ENCODE measurements around the gene ROBO2. TPM values are rescaled to one million over a fixed set of nuclear protein-coding genes. Genes with fewer than 3 reads are reported as not detected.

ROBO2 gene
- total and polyA plus RNA-seq, 2 experiments from 2014 or later = 1.2 to 14.3 TPM

DNA sequence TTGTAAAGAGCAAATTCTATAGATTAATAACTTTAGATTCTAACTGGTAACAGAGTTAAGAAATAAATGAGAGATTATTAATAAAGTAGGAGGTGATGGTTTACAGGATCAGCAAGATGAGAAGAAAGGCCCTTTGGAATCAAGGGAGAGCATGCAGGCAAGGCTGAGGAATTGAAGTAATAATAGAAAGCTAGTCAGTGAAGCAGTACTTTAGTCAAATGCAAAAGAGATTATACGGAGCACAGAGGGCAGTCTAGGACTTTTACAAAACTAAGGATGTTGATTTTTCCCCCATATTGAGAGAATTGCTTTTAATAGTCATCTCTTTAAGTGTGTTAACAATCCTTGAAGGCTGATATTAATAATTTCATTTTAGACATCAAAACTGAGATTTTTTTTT is 146.4 kb downstream of the ROBO2 start:
- Histone ChIP-seq H2AFZ (no peak overlapping the region), H3K79me2 (no peaks in the 10 kb centered on the region), H3K9me3 (ENCODE audit: low read depth) (no peaks in the 10 kb centered on the region), H3K4me2 (no peak overlapping the region), H3K27ac (no peak overlapping the region), H3K36me3 (replicated peaks; ENCODE audit: insufficient read depth, low read depth) (no peaks in the 10 kb centered on the region), H3K4me1 (ENCODE audit: insufficient read depth) (peaks cover 6% of the 10 kb centered on the region), H4K20me1 (ENCODE audit: insufficient read depth, poor library complexity, severe bottlenecking) (no peaks in the 10 kb centered on the region), H3K9me2 (replicated peaks; ENCODE audit: insufficient read depth) (no peaks in the 10 kb centered on the region), H3K27me3 (no peaks in the 10 kb centered on the region), H3K4me3 (no peak overlapping the region)
- DNase-seq (ENCODE audit: low spot score) = no peak
- TF ChIP-seq, protein P1, sequence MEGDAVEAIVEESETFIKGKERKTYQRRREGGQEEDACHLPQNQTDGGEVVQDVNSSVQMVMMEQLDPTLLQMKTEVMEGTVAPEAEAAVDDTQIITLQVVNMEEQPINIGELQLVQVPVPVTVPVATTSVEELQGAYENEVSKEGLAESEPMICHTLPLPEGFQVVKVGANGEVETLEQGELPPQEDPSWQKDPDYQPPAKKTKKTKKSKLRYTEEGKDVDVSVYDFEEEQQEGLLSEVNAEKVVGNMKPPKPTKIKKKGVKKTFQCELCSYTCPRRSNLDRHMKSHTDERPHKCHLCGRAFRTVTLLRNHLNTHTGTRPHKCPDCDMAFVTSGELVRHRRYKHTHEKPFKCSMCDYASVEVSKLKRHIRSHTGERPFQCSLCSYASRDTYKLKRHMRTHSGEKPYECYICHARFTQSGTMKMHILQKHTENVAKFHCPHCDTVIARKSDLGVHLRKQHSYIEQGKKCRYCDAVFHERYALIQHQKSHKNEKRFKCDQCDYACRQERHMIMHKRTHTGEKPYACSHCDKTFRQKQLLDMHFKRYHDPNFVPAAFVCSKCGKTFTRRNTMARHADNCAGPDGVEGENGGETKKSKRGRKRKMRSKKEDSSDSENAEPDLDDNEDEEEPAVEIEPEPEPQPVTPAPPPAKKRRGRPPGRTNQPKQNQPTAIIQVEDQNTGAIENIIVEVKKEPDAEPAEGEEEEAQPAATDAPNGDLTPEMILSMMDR (IDR thresholded peaks at IDR 0.05; ENCODE audit: poor library complexity) = no peak
- TF ChIP-seq EZH2 (IDR thresholded peaks at IDR 0.05; ENCODE audit: borderline replicate concordance) = no peak
- no peak for TF ChIP-seq EZH2phosphoT487 (IDR thresholded peaks at IDR 0.05; ENCODE audit: low read depth, severe bottlenecking, unreplicated experiment)
- 82% methylated on average over 1 of the region's 1 CpG for WGBS (ENCODE audit: low lambda C conversion rate, missing lambda C conversion rate)

DNA sequence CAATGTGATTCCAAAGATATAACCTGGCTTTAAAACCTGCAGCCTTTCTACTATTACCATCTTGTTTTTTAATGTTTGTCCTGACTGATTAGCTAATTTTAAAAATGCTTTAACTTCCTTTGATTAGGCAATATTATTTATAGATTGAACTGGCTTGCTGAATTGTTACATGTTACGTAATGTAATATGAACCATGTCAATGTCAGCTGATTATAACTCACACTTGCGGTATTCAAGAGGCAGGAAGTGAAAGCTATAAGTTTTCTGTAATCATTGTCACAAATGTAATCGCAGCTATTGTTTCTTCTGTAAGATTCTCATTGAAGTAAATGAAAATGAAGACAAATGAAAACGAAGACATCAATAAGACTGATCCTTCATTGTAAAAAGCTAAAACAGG is 146.8 kb downstream of the ROBO2 start:
- no peaks in the 10 kb centered on the region for H3K79me2 ChIP-seq
- H3K4me3 ChIP-seq = no peak overlapping the region
- H2AFZ ChIP-seq = no peak overlapping the region
- no peak for DNase-seq (ENCODE audit: low spot score)
- H3K36me3 ChIP-seq (replicated peaks; ENCODE audit: insufficient read depth, low read depth) = no peaks in the 10 kb centered on the region
- no peaks in the 10 kb centered on the region for H3K27me3 ChIP-seq
- H3K9me2 ChIP-seq (replicated peaks; ENCODE audit: insufficient read depth) = no peaks in the 10 kb centered on the region
- H3K9me3 ChIP-seq (ENCODE audit: low read depth) = no peaks in the 10 kb centered on the region
- WGBS (ENCODE audit: low lambda C conversion rate, missing lambda C conversion rate) = 79% methylated on average over 4 of the region's 4 CpGs
- no peak overlapping the region for H3K27ac ChIP-seq
- TF ChIP-seq EZH2 (IDR thresholded peaks at IDR 0.05; ENCODE audit: borderline replicate concordance) = no peak
- TF ChIP-seq, protein P1 (IDR thresholded peaks at IDR 0.05; ENCODE audit: poor library complexity) = no peak
- no peak for TF ChIP-seq EZH2phosphoT487 (IDR thresholded peaks at IDR 0.05; ENCODE audit: low read depth, severe bottlenecking, unreplicated experiment)
- H3K4me2 ChIP-seq = no peak overlapping the region
- H3K4me1 ChIP-seq (ENCODE audit: insufficient read depth) = peaks cover 6% of the 10 kb centered on the region
- no peaks in the 10 kb centered on the region for H4K20me1 ChIP-seq (ENCODE audit: insufficient read depth, poor library complexity, severe bottlenecking)

DNA sequence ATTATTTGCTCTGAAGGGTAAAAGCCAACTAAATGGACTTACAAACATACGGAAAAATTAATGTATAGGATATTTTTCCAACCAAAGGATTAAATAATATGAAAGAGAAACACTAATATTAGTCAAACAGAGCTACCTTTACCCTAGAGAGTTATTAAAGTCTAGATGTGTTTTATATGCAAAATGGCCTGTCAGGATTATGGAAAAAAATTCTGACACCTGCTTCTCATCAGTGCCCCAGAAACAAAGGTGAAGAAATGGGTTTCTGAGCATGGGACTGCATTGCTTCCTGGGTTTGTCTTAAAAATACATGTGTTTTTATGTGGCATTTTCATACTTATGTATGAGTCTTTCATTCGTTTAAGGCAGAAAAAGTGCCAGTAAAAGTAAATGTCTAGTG is 148.3 kb downstream of the ROBO2 start:
- TF ChIP-seq EZH2 (IDR thresholded peaks at IDR 0.05; ENCODE audit: borderline replicate concordance) (no peak), EZH2phosphoT487 (IDR thresholded peaks at IDR 0.05; ENCODE audit: low read depth, severe bottlenecking, unreplicated experiment) (no peak)
- TF ChIP-seq, protein P1 (IDR thresholded peaks at IDR 0.05; ENCODE audit: poor library complexity) = no peak
- 88% methylated on average over 2 of the region's 2 CpGs for WGBS (ENCODE audit: low lambda C conversion rate, missing lambda C conversion rate)
- Histone ChIP-seq H4K20me1 (ENCODE audit: insufficient read depth, poor library complexity, severe bottlenecking) (no peaks in the 10 kb centered on the region), H3K4me3 (no peak overlapping the region), H3K27ac (no peak overlapping the region), H3K4me2 (no peak overlapping the region), H3K79me2 (no peaks in the 10 kb centered on the region), H3K4me1 (ENCODE audit: insufficient read depth) (peaks cover 6% of the 10 kb centered on the region), H3K9me3 (ENCODE audit: low read depth) (no peaks in the 10 kb centered on the region), H3K27me3 (no peaks in the 10 kb centered on the region), H3K9me2 (replicated peaks; ENCODE audit: insufficient read depth) (no peaks in the 10 kb centered on the region), H2AFZ (no peak overlapping the region), H3K36me3 (replicated peaks; ENCODE audit: insufficient read depth, low read depth) (no peaks in the 10 kb centered on the region)
- DNase-seq (ENCODE audit: low spot score) = no peak

DNA sequence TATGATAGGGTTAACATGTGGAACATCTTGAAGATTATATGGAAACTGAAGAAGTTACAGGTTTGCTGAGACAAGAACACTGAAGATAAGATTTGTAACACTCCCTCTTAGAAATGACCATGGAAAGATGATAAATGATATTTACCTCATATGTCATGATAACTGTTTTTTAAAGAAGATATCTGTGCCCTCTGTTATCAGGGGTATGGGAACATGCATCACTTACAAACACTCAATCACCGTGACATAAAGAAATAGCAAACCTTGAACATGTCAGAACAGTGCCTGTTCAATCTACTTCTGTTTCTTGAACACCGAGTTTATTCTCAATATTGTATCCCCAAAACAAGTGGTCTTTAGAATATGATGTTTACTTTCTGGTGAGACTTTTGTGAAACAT is 149.4 kb downstream of the ROBO2 start:
- Histone ChIP-seq H3K4me2 (no peak overlapping the region), H3K9me3 (ENCODE audit: low read depth) (no peaks in the 10 kb centered on the region), H3K4me1 (ENCODE audit: insufficient read depth) (peaks cover 6% of the 10 kb centered on the region), H3K79me2 (no peaks in the 10 kb centered on the region), H3K9me2 (replicated peaks; ENCODE audit: insufficient read depth) (no peaks in the 10 kb centered on the region), H3K4me3 (no peak overlapping the region), H3K36me3 (replicated peaks; ENCODE audit: insufficient read depth, low read depth) (no peaks in the 10 kb centered on the region), H3K27me3 (no peaks in the 10 kb centered on the region), H2AFZ (no peak overlapping the region), H3K27ac (no peak overlapping the region), H4K20me1 (ENCODE audit: insufficient read depth, poor library complexity, severe bottlenecking) (no peaks in the 10 kb centered on the region)
- 71% methylated on average over 2 of the region's 2 CpGs for WGBS (ENCODE audit: low lambda C conversion rate, missing lambda C conversion rate)
- no peak for TF ChIP-seq EZH2 (IDR thresholded peaks at IDR 0.05; ENCODE audit: borderline replicate concordance)
- TF ChIP-seq, protein P1 (IDR thresholded peaks at IDR 0.05; ENCODE audit: poor library complexity) = no peak
- no peak for DNase-seq (ENCODE audit: low spot score)

Data from hepatocyte (in vitro differentiated cells).